Vagina (tissue), 2 donors: ENCODE results near the gene CAPNS1. TPM values are rescaled to one million over a fixed set of nuclear protein-coding genes. Genes with fewer than 3 reads are reported as not detected.

Experiments
- DNase-seq, 2 donors: peaks; one replicate each; pipeline ENCODE4 v3.0.0-alpha.2; 2017; ENCODE audit errors: extremely low spot score in 2 of 2
- H3K27ac ChIP-seq: fragments of 200-600 bp; sonication (generic); one replicate; pipeline ENCODE4 v1.5.1; 2019
- H3K27me3 ChIP-seq: fragments of 200-600 bp; sonication (generic); one replicate; pipeline ENCODE4 v1.5.1; 2019
- H3K36me3 ChIP-seq, 2 donors: fragments of 200-600 bp; sonication (generic); one replicate each; pipeline ENCODE4 v1.5.1; 2017 to 2019
- H3K4me1 ChIP-seq: fragments of 200-600 bp; sonication (generic); one replicate; pipeline ENCODE4 v1.5.1; 2019
- H3K4me3 ChIP-seq, 2 donors: fragments of 200-600 bp; sonication (generic); 1 replicate in 1 of 2; 2 replicates in 1 of 2; pipeline ENCODE4 v1.5.1; 2016 to 2019
- H3K9me3 ChIP-seq: fragments of 200-600 bp; sonication (generic); one replicate; pipeline ENCODE4 v1.5.1; 2019
- CTCF ChIP-seq, 3 experiments: fragments of 450-650 bp in 2 of 3; fragments of 200-600 bp in 1 of 3; sonication (generic) in 1 of 3; IDR thresholded peaks; one replicate each; pipeline ENCODE4 v1.5.1; 2017 to 2019; ENCODE audit warnings: antibody characterized with exemption in 3 of 3, mild to moderate bottlenecking in 2 of 3, moderate library complexity in 2 of 3
- POLR2A ChIP-seq, 2 donors: fragments of 450-650 bp; IDR thresholded peaks; one replicate each; pipeline ENCODE4 v1.6.1; 2017; ENCODE audit warnings: antibody characterized with exemption in 2 of 2, mild to moderate bottlenecking in 2 of 2, moderate library complexity in 2 of 2
- POLR2AphosphoS5 ChIP-seq, 2 donors: sonication (generic); formaldehyde crosslinking; IDR thresholded peaks; one replicate each; pipeline ENCODE4 v1.9.0; 2017; ENCODE audit warnings: antibody characterized with exemption in 2 of 2, mild to moderate bottlenecking in 2 of 2, low read depth in 1 of 2; ENCODE audit not compliant: insufficient read depth in 1 of 2
- intact Hi-C: fragments of 100-400 bp; cut with DNase I; formaldehyde crosslinking; loops from one replicate; pipeline ENCODE4 v1.15.1; 2023
- total RNA-seq: library from RNA; depleted of rRNA; stranded (reverse); fragments of >200 nt; gene quantifications from one replicate; pipeline ENCODE4 v1.2.3, GENCODE V29; 2016

Gene CAPNS1
- total RNA-seq, 1 donor from 2014 or later: 181 TPM

- H3K9me3 ChIP-seq: no peaks in the 10 kb centered on the region
- H3K27me3 ChIP-seq: no peaks in the 10 kb centered on the region
- peak overlapping the region; percentile 14 for H3K27ac ChIP-seq
- peaks cover 33% of the 10 kb centered on the region for H3K4me1 ChIP-seq
- H3K36me3 ChIP-seq: peaks cover 0 to 1% of the 10 kb centered on the region in 2 donors
- H3K4me3 ChIP-seq: no peak overlapping the region
- no peak for DNase-seq
- intact Hi-C loops: no loop called here
- TF ChIP-seq POLR2AphosphoS5 (IDR thresholded peaks at IDR 0.05; ENCODE audit: insufficient read depth in 1 of 2, low read depth in 1 of 2): peak in 1 of 2 donors; percentile 66
- TF ChIP-seq CTCF (IDR thresholded peaks at IDR 0.05): no peak
Observed at GRCh38 chr19:36136964-36137686, 2.7 kb upstream of the CAPNS1 start.

- H3K27me3 ChIP-seq: no peaks in the 10 kb centered on the region
- peak overlapping the region; percentile 98 for H3K27ac ChIP-seq
- no peaks in the 10 kb centered on the region for H3K9me3 ChIP-seq
- no peak for TF ChIP-seq CTCF (IDR thresholded peaks at IDR 0.05)
- no peak for TF ChIP-seq POLR2AphosphoS5 (IDR thresholded peaks at IDR 0.05; ENCODE audit: insufficient read depth in 1 of 2, low read depth in 1 of 2)
- TF ChIP-seq POLR2A (IDR thresholded peaks at IDR 0.05): no peak
- peaks cover 34% of the 10 kb centered on the region for H3K4me1 ChIP-seq
- peak overlapping the region; percentile 82 to 88 for H3K4me3 ChIP-seq
- peaks cover 0 to 15% of the 10 kb centered on the region in 2 donors for H3K36me3 ChIP-seq
- intact Hi-C loops: no loop called here
- no peak for DNase-seq
Observed at GRCh38 chr19:36139120-36139472, 770 bp upstream of the CAPNS1 start.

GRCh38 chr19:36140304-36141038, 605 bp downstream of the CAPNS1 start:
- intact Hi-C loops: loop anchor here (10.0 kb wide), 1 partner anchor 1466 kb away; the partner anchor contains the start of genes SCGB2B2 and ZNF302
- Histone ChIP-seq H3K36me3 (peaks cover 0 to 28% of the 10 kb centered on the region in 2 donors), H3K4me3 (peak overlapping the region; percentile 82 to 88), H3K4me1 (peaks cover 34% of the 10 kb centered on the region), H3K27ac (peak overlapping the region; percentile 98), H3K27me3 (no peaks in the 10 kb centered on the region), H3K9me3 (no peaks in the 10 kb centered on the region)
- TF ChIP-seq POLR2A (IDR thresholded peaks at IDR 0.05) (no peak), POLR2AphosphoS5 (IDR thresholded peaks at IDR 0.05; ENCODE audit: insufficient read depth in 1 of 2, low read depth in 1 of 2) (peak in 1 of 2 donors; percentile 12), CTCF (IDR thresholded peaks at IDR 0.05) (no peak)
- no peak for DNase-seq

- DNase-seq: peak in 1 of 2 donors; percentile 94
Observed at GRCh38 chr19:36141039-36141927, 1.4 kb downstream of the CAPNS1 start.

More at GRCh38 chr19:36141039-36141927, 1.4 kb downstream of the CAPNS1 start:
- TF ChIP-seq POLR2A (IDR thresholded peaks at IDR 0.05) (peak in 1 of 2 donors; percentile 73), CTCF (IDR thresholded peaks at IDR 0.05) (no peak), POLR2AphosphoS5 (IDR thresholded peaks at IDR 0.05; ENCODE audit: insufficient read depth in 1 of 2, low read depth in 1 of 2) (peak in 1 of 2 donors; percentile 45)
- H3K9me3 ChIP-seq: no peaks in the 10 kb centered on the region
- peaks cover 34% of the 10 kb centered on the region for H3K4me1 ChIP-seq
- H3K4me3 ChIP-seq: peak overlapping the region; percentile 82 to 88
- H3K27me3 ChIP-seq: no peaks in the 10 kb centered on the region
- H3K27ac ChIP-seq: peak overlapping the region; percentile 98
- peaks cover 0 to 36% of the 10 kb centered on the region in 2 donors for H3K36me3 ChIP-seq
- intact Hi-C loops: loop anchor here (10.0 kb wide), 1 partner anchor 1466 kb away; the partner anchor contains the start of genes SCGB2B2 and ZNF302
